H1 (cell line): Measurements from ENCODE around the gene SLC4A1. TPM values are rescaled to one million over a fixed set of nuclear protein-coding genes. Genes with fewer than 3 reads are reported as not detected.

ENCODE experiments used
- ASH2L ChIP-seq: fragments of 200-600, 300-600 bp; sonication (generic); IDR thresholded peaks from one replicate; pipeline ENCODE4 v1.7.1; 2017; ENCODE audit warnings: low read length
- CEBPB ChIP-seq: IDR thresholded peaks from 2 replicates; pipeline ENCODE4 v1.6.1; 2012; ENCODE audit warnings: low read depth, low read length
- CREB1 ChIP-seq: IDR thresholded peaks from 2 replicates; pipeline ENCODE4 v1.6.1; 2012; ENCODE audit warnings: inconsistent platforms
- EP300 ChIP-seq, 2 experiments: IDR thresholded peaks; 1 replicate in 1 of 2; 2 replicates in 1 of 2; pipeline ENCODE4 v1.6.1; 2011 to 2012; ENCODE audit warnings: low read depth in 2 of 2, low read length in 2 of 2, mild to moderate bottlenecking in 2 of 2, borderline replicate concordance in 1 of 2, inconsistent platforms in 1 of 2, moderate library complexity in 1 of 2
- RNF2 ChIP-seq: fragments of 200-900, 300-1000 bp; sonication (generic); IDR thresholded peaks from 2 replicates; pipeline ENCODE4 v1.7.1; 2016; ENCODE audit warnings: borderline replicate concordance, low read depth, mild to moderate bottlenecking, antibody characterized with exemption, low read length; ENCODE audit not compliant: poor library complexity, severe bottlenecking; ENCODE audit errors: missing control alignments
- SIN3A ChIP-seq, 2 experiments: IDR thresholded peaks in 1 of 2; conservative IDR thresholded peaks in 1 of 2; 2 replicates each; pipeline ENCODE4 v1.6.1; 2011 to 2012; ENCODE audit warnings: low read length in 2 of 2, improper control_type of control experiment in 1 of 2, low read depth in 1 of 2, mild to moderate bottlenecking in 1 of 2
- TAF7 ChIP-seq: optimal IDR thresholded peaks from 2 replicates; pipeline ENCODE3; 2011; ENCODE audit warnings: low read depth, mild to moderate bottlenecking, inconsistent platforms, low read length, moderate library complexity, borderline replicate concordance
- TBP ChIP-seq: IDR thresholded peaks from 2 replicates; pipeline ENCODE4 v1.6.1; 2011; ENCODE audit warnings: low read depth, low read length, improper control_type of control experiment
- polyA plus RNA-seq, 7 experiments: library from polyadenylated mRNA; depleted of rRNA in 3 of 7; stranded (reverse) in 5 of 7; unstranded in 2 of 7; fragments of >200 nt in 5 of 7; fragments of 200-250 nt in 2 of 7; gene quantifications; 1 replicate in 5 of 7; 2 replicates in 1 of 7; 4 replicates in 1 of 7; pipeline versions ENCODE4 v1.2.1 to v1.2.3, GENCODE V29; 2011 to 2013; ENCODE audit warnings: missing spikeins in 2 of 7, mixed read lengths in 2 of 7
- total RNA-seq: library from RNA; stranded (reverse); fragmentation: NEBNext Ultra II Directional; extraction: Animal tissue kit (Norgen Biotek cat#: 25700); gene quantifications from 2 replicates; pipeline ENCODE4 v1.2.1, GENCODE V29; 2021
- TF ChIP-seq, protein P1 (sequence below), 3 experiments: IDR thresholded peaks; 1 replicate in 2 of 3; 2 replicates in 1 of 3; pipeline versions ENCODE4 v1.5.1 to v1.6.1; 2011; ENCODE audit warnings: low read length in 3 of 3, mild to moderate bottlenecking in 3 of 3, inconsistent platforms in 2 of 3, low read depth in 1 of 3, moderate library complexity in 1 of 3; ENCODE audit not compliant: insufficient read depth in 1 of 3; ENCODE audit errors: control extremely low read depth in 1 of 3
- TF ChIP-seq, protein P2 (sequence below): IDR thresholded peaks from 2 replicates; pipeline ENCODE4 v1.6.1; 2012; ENCODE audit warnings: inconsistent platforms
- TF ChIP-seq, protein P3 (sequence below): IDR thresholded peaks from 2 replicates; pipeline ENCODE4 v1.6.1; 2012; ENCODE audit warnings: inconsistent platforms

SLC4A1 gene
- total and polyA plus RNA-seq, 2 of the 8 experiments (the other 6 are each of a cell fraction or from before 2014, with no cell fraction given), result 0.08 TPM; not detected in 1

DNA sequence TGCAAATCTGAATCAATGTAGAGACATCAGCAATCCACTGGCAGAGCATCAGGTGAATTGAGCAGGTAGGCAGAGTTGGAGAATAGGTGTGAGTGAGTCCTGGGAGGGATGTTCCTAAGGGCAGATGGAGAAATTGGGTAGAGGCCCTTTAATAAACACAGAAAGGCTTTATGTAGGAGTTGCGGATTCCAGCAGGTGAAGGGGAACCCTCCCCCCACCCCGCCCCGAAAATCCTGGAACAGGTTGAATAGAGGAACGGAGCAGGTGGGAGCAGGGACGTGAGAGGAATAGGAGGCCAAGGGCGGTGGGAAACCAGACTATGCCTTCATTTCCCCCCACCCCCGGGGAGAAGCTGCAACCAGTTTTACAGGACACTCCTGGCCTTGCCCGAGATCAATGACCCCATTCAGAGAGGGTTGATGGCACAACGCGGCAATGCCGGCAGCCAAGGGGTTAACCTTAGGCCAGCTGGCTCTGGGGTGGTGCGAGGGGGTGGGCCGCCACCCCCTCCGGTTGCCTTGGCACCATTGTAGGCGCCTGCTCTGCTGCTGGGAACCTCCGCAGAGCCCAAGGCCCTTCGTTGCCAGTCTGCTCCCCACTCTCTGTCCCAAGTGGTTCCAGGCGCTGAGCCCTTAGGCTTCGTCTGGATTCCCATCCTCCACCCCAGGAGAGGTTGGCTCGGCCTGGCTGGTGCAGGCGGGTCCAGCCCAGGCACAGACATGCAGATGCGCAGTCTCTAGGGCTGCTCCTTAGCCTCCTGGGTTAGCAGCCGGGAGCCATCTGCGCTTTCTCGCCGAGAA lies 39.7 kb upstream of the SLC4A1 start (continued):
- no peak for TF ChIP-seq RNF2
- TF ChIP-seq, protein P1, sequence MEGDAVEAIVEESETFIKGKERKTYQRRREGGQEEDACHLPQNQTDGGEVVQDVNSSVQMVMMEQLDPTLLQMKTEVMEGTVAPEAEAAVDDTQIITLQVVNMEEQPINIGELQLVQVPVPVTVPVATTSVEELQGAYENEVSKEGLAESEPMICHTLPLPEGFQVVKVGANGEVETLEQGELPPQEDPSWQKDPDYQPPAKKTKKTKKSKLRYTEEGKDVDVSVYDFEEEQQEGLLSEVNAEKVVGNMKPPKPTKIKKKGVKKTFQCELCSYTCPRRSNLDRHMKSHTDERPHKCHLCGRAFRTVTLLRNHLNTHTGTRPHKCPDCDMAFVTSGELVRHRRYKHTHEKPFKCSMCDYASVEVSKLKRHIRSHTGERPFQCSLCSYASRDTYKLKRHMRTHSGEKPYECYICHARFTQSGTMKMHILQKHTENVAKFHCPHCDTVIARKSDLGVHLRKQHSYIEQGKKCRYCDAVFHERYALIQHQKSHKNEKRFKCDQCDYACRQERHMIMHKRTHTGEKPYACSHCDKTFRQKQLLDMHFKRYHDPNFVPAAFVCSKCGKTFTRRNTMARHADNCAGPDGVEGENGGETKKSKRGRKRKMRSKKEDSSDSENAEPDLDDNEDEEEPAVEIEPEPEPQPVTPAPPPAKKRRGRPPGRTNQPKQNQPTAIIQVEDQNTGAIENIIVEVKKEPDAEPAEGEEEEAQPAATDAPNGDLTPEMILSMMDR (IDR thresholded peaks at IDR 0.05; ENCODE audit: control extremely low read depth in 1 of 3, insufficient read depth in 1 of 3, low read depth in 1 of 3, low read length in 3 of 3), result no peak
- no peak for TF ChIP-seq CEBPB
- peak; percentile 61 for TF ChIP-seq TBP
- TF ChIP-seq ASH2L, result peak; percentile 62
- TF ChIP-seq EP300 (IDR thresholded peaks at IDR 0.05; ENCODE audit: borderline replicate concordance in 1 of 2, low read depth in 2 of 2, low read length in 2 of 2), result no peak
- peak in 1 of 2 experiments; percentile 82; a peak in 2 of 4 replicates for TF ChIP-seq SIN3A (conservative IDR thresholded peaks at IDR 0.05 in 1 of 2, IDR thresholded peaks at IDR 0.05 in 1 of 2; ENCODE audit: low read depth in 1 of 2, low read length in 2 of 2)
- peak; percentile 46 for TF ChIP-seq TAF7
- TF ChIP-seq, protein P2, sequence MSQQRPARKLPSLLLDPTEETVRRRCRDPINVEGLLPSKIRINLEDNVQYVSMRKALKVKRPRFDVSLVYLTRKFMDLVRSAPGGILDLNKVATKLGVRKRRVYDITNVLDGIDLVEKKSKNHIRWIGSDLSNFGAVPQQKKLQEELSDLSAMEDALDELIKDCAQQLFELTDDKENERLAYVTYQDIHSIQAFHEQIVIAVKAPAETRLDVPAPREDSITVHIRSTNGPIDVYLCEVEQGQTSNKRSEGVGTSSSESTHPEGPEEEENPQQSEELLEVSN, result peak; percentile 27
- TF ChIP-seq, protein P3, sequence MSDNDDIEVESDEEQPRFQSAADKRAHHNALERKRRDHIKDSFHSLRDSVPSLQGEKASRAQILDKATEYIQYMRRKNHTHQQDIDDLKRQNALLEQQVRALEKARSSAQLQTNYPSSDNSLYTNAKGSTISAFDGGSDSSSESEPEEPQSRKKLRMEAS, result peak; percentile 25
- 0 out of 2 replicates have a peak, but pooled peaks have one; percentile 17 for TF ChIP-seq CREB1
